HAP-1 (cell line): ENCODE measurements around the gene PYGM.
A peak's percentile ranks its signal among the peaks of the same experiment; 100 is the strongest.

Experiments used
- DNase-seq, 2 experiments: peaks; one replicate each; pipeline ENCODE4 v3.0.0-alpha.2; 2016 to 2020; ENCODE audit warnings: low spot score in 2 of 2
- H3K27me3 ChIP-seq: fragments of 250-450 bp; sonication (Bioruptor Pico); 2 replicates; pipeline ENCODE4 v1.5.1; 2020; ENCODE audit warnings: low read depth, mild to moderate bottlenecking, moderate library complexity
- H3K36me3 ChIP-seq: fragments of 250-450 bp; sonication (Bioruptor Pico); replicated peaks from 2 replicates; pipeline ENCODE4 v1.5.1; 2020; ENCODE audit warnings: mild to moderate bottlenecking
- H3K4me1 ChIP-seq: fragments of 250-450 bp; sonication (Bioruptor Pico); 2 replicates; pipeline ENCODE4 v1.5.1; 2020; ENCODE audit warnings: mild to moderate bottlenecking
- H3K4me3 ChIP-seq: fragments of 250-450 bp; sonication (Bioruptor Pico); 2 replicates; pipeline ENCODE4 v1.5.1; 2020; ENCODE audit warnings: mild to moderate bottlenecking, moderate library complexity
- H3K9me3 ChIP-seq: fragments of 250-450 bp; sonication (Bioruptor Pico); 2 replicates; pipeline ENCODE4 v1.5.1; 2020; ENCODE audit warnings: mild to moderate bottlenecking, moderate library complexity
- in situ Hi-C: fragments of 300-500 bp; cut with MboI; formaldehyde crosslinking; loops from 3 replicates; pipeline ENCODE4 v1.14.3; 2020; ENCODE audit warnings: low sequenced_read_pairs, inconsistent platforms, mixed read lengths

Gene PYGM

DNA sequence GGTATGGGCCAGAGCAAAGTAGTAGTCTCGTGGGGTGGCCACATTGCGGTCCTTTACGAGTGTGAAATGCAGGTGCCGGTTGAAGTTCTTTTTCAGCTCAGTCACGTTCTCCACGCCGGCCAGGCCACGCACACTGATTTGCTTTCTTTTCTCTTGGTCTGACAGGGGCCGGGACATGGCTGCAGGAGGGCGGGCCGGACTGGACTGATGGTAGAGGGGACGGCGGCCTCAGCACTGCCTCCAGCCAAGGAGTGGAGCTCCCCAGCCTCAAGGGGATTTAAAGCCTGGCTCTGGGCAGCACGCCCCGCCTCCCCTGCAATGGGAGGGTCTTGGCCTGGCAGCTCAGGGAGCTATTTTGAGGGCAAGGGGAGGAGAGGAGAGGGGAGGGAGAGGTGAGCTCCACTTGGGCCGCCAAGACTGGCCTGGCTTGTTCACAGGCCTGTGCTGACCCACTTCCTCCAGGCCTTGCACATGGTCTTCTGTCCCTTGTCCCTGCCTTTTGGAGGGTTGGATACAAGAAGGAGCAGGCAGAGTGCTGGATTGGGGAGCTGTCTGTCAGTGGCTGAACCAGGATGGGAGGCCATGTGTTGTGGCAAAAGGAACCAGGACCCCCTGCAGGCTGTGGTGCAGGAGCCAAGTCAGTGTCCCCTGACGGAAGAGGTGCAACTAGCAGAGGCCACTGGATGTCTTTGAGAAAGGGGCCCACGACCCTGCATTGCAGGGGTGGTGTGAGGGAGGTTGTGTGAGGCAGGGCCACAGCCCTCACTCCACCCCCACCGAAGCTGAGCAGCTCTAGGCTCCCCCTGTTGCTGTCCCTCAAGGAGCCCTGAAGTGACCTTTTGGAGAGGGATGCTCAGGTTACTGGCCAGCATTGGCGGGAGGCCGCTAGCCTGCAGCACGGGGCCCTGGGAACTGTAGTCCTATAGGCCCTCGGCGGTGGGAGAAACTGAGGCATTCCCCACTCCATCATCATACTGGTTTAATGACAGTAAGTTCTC lies at the start of gene PYGM:
Gene PYGM, minus strand, starts transcription at position 253 of the 998 bp plus-strand sequence. Its CDS starts 76 bp downstream, at position 177.
- peaks cover 31% of the 10 kb centered on the region for H3K36me3 ChIP-seq
- in situ Hi-C loops = no loop called here
- peak in 1 of 2 experiments; percentile 78 for DNase-seq
- no peak within 1 kb of the TSS for H3K4me3 ChIP-seq
- H3K9me3 ChIP-seq = no peaks in the 10 kb centered on the region
- H3K27me3 ChIP-seq = no peaks in the 10 kb centered on the region
- peaks cover 4% of the 10 kb centered on the region for H3K4me1 ChIP-seq

DNA sequence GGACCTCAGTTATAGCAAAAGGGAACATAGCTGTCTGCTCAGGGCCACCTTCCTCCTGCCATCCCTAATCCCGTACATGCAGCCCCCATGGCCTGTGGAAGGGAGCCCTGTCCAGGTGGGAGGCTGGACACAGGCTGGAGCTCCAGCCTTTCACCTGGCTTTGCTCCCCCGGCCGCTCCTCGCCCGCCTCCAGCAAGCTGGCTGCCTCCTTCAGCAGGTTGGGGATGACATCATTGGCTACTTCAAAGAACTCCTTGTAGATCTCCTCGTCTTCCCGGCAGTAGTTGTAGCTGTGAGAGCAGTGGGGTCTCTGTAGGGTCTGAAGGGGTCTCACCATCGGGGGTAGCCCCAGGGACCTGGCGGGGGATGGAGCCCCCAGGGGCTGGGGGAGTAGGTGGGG lies 45.7 kb upstream of the PYGM start:
- Histone ChIP-seq H3K4me3 (no peak overlapping the region), H3K9me3 (no peaks in the 10 kb centered on the region), H3K27me3 (no peaks in the 10 kb centered on the region), H3K4me1 (peaks cover 14% of the 10 kb centered on the region), H3K36me3 (peaks cover 25% of the 10 kb centered on the region)
- in situ Hi-C loops = no loop called here
- DNase-seq = no peak

DNA sequence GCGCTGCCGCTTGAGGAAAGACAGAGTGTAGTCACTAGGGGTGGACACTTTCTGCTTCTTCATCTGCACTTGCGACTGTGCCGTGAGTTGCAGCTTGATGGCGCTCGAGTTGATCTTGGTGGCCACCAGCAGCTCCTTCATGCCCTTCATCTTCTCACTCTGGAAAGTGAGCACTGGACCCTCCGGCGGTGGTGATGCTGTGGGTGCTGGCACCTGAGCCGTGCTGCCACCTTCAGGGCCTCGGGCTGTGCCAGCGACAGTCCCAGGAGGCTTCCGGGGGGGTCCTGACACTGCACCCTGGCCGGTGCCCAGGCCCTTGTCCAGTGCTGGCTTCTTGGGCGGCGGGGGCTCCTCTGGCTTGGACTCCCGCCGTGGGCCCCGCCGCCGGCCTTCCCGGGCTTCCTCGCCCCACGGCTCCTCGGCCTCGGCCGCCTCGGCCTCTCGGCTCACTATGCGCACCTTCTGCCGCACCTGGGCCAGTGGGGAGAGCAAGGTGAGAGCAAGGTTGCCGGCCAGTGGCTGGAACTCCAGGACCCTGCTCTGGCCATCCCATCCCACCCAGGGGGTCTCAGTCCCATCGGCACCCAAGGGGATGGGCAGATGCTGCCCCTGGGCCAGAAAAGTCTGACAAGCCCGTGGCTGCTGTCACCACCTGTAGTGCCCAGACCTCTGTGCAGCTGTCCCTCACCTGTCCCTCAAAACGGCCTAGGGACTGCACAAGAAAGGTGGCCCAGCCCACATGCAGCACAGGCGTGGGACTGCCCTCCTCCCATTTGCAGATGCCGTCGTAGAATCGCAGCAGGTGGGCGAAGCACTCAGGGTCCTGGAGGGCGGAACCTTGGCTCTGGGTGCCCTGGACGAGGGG lies 44.8 kb upstream of the PYGM start:
- Histone ChIP-seq H3K4me1 (peaks cover 13% of the 10 kb centered on the region), H3K4me3 (no peak overlapping the region), H3K27me3 (no peaks in the 10 kb centered on the region), H3K36me3 (peaks cover 25% of the 10 kb centered on the region), H3K9me3 (no peaks in the 10 kb centered on the region)
- DNase-seq = no peak
- in situ Hi-C loops = no loop called here

DNA sequence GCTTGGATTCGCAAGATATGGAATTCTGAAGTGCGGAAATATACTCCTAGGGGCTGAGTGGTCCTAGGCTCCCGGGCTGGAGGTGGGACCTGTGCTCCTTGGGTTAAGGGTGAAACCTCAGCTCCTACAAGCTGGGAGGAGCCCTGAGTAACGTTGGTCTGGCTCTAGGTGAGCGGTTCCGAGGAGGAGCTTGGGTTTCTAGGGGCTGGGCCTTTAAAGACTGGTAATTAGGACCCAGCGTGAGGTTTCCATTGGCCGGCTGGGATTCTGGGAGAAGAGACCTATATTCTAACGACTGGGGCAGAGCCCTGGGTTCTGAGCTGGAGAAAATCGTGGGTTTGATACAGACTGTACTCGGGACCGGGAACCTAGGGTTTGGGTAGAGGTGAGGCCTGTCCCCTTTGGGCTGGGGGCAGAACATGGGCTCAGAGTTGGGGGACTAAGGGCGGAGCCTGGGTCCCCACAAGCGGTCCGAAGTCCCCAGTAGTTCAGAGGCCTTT lies 44.1 kb upstream of the PYGM start:
- in situ Hi-C loops = no loop called here
- DNase-seq = no peak
- peaks cover 25% of the 10 kb centered on the region for H3K36me3 ChIP-seq
- H3K4me1 ChIP-seq = peaks cover 8% of the 10 kb centered on the region
- H3K27me3 ChIP-seq = no peaks in the 10 kb centered on the region
- H3K4me3 ChIP-seq = peak overlapping the region; percentile 34
- H3K9me3 ChIP-seq = no peaks in the 10 kb centered on the region

DNA sequence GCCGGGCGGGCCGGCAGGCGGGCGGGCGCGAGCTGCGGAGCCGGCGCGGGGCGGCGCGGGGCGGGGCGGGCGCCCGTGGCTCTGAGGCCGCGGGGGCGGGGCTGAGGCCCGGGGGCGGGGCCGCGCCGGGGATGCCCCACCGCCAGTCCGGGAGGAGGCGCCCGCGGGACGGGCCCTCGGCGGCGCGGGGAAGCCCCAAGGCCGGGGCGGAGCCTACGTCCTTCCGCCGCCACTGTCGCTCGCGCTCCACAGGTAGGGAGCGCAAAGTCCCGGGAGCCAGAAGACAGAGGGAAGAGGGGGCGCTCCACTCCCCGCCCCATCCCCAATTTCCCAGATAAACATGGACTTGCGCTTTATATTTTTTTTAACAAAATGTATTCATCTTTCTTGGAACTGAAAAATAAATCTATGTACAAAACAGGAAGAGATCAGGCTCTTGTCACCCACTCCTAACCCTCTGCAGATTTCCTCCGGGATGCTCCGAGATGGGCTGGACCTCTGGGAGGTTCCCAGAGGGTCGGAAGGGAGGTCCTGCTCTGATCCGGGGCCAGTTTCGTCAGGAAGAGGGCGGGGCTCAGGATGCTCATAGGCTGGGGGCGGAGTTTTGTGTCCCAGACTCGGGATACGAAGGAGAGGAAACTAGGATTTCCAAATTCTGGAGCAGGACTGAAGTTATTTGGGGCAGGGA lies 43.5 kb upstream of the PYGM start, which contains the start of gene MAP4K2:
Gene MAP4K2, minus strand, starts transcription at position 57 of the 688 bp plus-strand sequence. CDS start 65 bp downstream, outside the sequence.
- DNase-seq = peak; percentile 81 to 94
- H3K4me1 ChIP-seq = peaks cover 8% of the 10 kb centered on the region
- no peaks in the 10 kb centered on the region for H3K27me3 ChIP-seq
- peaks cover 25% of the 10 kb centered on the region for H3K36me3 ChIP-seq
- H3K4me3 ChIP-seq = peak within 1 kb of the TSS; percentile 34
- in situ Hi-C loops = no loop called here
- H3K9me3 ChIP-seq = no peaks in the 10 kb centered on the region

DNA sequence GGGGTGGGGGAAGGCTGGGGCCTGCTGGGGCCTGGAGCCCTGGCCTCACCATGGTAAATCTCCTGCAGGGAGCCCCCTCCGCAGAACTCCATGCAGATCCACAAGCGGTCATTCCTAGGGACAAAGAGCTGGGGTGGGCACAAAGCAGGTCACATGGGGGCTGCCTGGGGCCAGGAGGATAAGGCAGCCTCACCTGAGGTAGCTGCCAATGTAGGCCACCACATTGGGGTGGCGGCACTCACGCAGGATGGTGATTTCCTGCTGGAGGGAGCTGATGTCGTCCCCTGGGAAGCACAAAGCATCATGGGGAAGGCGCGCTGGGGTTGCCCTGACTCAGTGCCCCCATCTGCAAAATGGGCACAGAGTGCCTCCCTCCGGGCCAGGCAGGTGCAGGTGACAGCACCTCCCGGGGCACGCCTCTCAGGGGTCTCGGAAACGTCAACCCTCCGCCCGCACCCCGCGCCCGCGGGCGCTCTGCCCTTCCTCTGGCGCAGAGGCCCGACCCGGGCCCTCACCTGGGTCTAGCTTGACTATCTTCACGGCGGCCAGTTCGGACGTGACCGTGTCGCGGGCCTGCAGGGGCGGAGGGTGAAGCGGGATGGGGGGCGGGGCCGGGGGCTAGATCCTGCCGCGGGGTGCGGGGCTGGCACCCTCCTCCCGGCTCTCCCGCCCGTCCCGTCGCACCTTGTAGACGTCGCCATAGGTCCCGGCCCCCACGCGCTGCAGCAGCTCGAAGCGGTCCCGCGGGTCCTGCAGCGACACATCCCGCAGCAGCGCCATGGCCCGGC lies 42.8 kb upstream of the PYGM start:
- Histone ChIP-seq H3K9me3 (no peaks in the 10 kb centered on the region), H3K36me3 (peaks cover 22% of the 10 kb centered on the region), H3K27me3 (no peaks in the 10 kb centered on the region), H3K4me1 (peaks cover 8% of the 10 kb centered on the region), H3K4me3 (peak overlapping the region; percentile 34)
- in situ Hi-C loops = no loop called here
- no peak for DNase-seq

DNA sequence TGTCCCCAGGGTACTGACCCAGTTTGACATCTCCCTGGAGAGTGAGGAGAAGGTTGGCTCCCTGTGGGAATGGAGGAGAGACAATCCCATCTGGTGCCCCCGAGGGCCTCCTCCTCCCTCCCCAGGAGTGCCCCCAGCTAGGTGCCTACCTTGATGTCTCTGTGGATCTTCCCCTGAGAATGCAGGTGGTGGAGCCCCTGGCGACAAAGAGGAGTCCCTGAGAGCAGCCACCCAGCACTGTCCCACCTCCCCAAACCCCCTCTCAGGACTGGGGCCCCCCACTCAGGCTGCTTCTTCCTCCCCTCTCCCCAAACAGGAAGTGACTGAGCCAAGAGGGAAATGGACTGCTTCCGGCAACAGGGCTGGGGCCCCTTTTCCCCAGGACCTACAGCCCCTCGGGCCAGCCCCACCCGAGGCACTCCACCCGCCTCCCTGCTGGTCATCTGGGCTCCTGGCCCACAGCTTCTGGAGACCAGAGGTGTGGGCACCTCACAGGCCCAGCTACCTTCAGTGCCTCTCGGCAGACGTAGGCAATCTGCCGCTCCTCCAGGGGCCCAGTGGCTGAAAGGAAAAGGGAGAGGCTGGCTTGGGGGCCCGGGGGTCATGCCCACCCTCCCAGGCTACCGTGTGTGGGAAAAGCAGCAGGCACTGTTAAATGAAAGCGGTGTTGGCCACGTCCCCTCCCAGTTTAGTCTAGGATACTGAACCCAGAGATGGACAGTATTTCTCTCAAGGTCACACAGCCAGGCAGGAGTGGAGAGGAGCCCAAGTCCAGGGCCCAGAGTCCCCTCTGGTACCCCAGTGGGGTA lies 42.0 kb upstream of the PYGM start:
- no peak for DNase-seq
- Histone ChIP-seq H3K4me1 (peaks cover 8% of the 10 kb centered on the region), H3K36me3 (peaks cover 22% of the 10 kb centered on the region), H3K9me3 (no peaks in the 10 kb centered on the region), H3K27me3 (no peaks in the 10 kb centered on the region), H3K4me3 (peak overlapping the region; percentile 34)
- in situ Hi-C loops = no loop called here

DNA sequence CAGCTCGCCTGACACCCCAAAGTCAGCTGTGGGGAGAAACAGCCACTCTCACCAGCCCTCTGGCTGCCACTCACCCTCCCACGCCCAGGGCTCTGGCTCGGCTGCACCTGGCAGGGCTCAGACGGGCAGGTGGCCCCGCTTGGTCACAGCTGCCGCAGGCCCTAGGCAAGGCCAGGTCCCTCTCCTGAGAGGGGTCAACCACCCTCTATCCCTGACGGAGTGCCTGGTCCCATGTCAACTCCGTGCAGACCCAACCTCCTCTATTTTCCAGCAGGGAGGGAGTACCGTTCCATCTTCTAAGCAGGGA lies 41.3 kb upstream of the PYGM start:
- no peak for DNase-seq
- H3K9me3 ChIP-seq = no peaks in the 10 kb centered on the region
- H3K36me3 ChIP-seq = peaks cover 16% of the 10 kb centered on the region
- peaks cover 8% of the 10 kb centered on the region for H3K4me1 ChIP-seq
- in situ Hi-C loops = no loop called here
- no peak overlapping the region for H3K4me3 ChIP-seq
- no peaks in the 10 kb centered on the region for H3K27me3 ChIP-seq

DNA sequence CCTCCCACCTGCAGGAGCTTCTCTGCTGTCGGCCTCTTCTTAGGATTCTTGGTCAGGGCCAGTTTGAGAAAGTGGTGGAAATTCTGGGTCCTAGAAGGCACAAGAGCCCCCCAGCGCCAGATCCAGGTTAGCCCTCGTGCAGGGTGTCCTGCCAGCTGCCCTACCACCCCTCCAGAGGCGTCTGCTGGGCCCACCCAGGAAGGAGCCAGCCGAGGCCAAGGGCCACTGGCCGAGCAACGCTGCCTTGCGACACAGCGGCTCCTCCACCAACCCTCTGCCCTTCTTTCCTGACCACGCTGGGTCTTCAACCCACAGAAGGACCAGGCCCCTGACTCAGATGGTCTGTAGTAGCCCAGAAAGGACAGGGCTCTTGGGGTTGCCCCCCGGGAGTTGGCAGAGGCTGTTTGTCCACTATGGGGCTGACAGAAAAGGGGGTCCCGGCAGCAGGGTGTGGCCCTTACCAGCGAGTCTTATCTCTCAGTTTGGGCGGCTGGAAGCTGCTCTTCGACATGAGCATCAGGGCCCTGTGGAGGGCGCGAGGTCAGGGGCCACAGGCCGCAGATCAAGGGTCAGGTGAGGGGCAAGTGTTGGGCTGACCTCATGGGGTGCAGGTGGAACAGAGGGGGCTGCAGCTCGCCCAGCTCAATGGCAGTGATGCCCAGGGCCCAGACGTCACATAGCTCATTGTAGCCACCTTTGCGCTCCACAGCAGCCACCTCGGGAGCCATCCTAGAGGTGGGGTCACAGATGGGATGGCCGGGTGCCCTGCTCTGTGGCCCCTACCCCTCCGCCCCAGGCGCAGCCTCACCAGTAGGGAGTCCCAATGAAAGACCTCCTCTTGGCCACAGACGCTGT lies 40.8 kb upstream of the PYGM start:
- Histone ChIP-seq H3K27me3 (no peaks in the 10 kb centered on the region), H3K4me3 (no peak overlapping the region), H3K4me1 (peaks cover 8% of the 10 kb centered on the region), H3K36me3 (peaks cover 13% of the 10 kb centered on the region), H3K9me3 (no peaks in the 10 kb centered on the region)
- no peak for DNase-seq
- in situ Hi-C loops = no loop called here

DNA sequence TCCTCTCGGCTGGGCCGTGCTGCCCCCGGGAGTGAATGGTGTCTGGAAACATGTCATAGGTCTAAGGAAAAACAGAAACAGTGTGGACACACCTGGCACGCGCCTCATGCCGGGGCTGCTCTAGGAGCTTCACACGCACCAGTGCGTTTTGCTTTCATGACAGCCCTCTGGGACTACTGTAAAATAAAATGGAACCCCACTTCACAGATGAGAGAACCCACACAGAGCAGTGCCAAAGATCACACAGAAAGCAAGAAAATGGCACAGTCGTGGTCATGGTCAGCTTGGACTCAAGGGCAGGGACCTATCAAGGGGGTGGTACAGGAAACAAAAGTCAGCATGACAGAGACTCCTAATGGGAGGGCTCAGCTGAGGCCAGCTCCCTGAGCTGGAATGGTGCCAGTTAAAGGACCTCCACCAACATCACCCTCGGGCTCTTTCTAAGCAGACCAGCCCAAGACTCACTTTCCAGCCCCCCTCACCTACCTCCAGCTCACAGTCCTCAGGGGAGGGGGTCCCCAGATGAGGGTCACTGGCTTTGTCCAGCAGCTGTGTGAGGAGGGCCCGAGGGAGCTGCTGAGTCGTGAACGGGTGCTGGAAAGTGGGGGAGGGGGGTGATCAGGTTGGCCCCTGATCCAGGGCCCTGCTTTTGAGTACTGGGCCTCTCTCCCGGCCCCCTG lies 40.0 kb upstream of the PYGM start:
- H3K4me1 ChIP-seq = peaks cover 8% of the 10 kb centered on the region
- DNase-seq = no peak
- no peaks in the 10 kb centered on the region for H3K9me3 ChIP-seq
- H3K4me3 ChIP-seq = no peak overlapping the region
- H3K36me3 ChIP-seq = peaks cover 6% of the 10 kb centered on the region
- H3K27me3 ChIP-seq = no peaks in the 10 kb centered on the region
- in situ Hi-C loops = no loop called here

DNA sequence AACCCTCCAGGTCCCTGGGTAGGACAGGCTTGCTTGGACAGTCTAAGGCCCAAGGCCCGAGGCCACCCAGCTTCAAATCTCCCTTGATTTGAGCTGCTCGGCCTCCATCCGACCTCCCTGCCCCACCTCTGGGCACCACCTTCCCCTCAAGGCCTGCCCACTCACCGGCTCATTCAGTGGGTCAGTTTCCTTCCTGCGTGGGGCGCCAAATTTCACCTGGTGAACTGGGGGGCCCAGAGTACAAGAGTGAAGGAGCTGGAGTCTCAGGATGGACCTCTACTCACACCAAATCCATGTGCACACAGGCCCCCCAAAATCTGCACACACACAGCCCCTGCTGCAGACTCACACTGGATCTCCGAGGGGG lies 39.5 kb upstream of the PYGM start:
- in situ Hi-C loops = no loop called here
- DNase-seq = no peak
- Histone ChIP-seq H3K4me1 (peaks cover 8% of the 10 kb centered on the region), H3K27me3 (no peaks in the 10 kb centered on the region), H3K4me3 (no peak overlapping the region), H3K9me3 (no peaks in the 10 kb centered on the region), H3K36me3 (peaks cover 3% of the 10 kb centered on the region)
